K562 (cell line): ENCODE data around the gene ZC3H7B. TPM values are rescaled to one million over a fixed set of nuclear protein-coding genes. Genes with fewer than 3 reads are reported as not detected.

Experiments
- ATAC-seq: fragments of 200-7000 bp; cut with Tn5 transposase; 3 replicates; pipeline ENCODE4 v1.9.1; 2020; ENCODE audit warnings: moderate library complexity
- BruUV-seq: library from RNA; stranded (reverse); fragments of 400-500 nt; replicated peaks from 2 replicates; lab custom pipeline; 2021; lab: Mats Ljungman, UMichigan
- CTCF ChIA-PET: fragments of 300-600 bp; formaldehyde crosslinking; extraction: SDS; loops from one replicate; lab custom pipeline; 2021; ENCODE audit warnings: low intra/inter-chr PET ratio; lab: Yijun Ruan, JAX
- POLR2A ChIA-PET: fragments of 300-600, 350-650 bp; sonication (Branson Sonifier 250); formaldehyde crosslinking; extraction: SDS; loops from one replicate; lab custom pipeline; 2021; ENCODE audit warnings: antibody characterized with exemption, inconsistent platforms; lab: Yijun Ruan, JAX
- DNase-seq, 4 experiments: peaks; one replicate each; pipeline versions ENCODE4 v3.0.0 to v3.0.0-alpha.2; 2011 to 2018; ENCODE audit warnings: low spot score in 3 of 4, mixed read lengths in 3 of 4; ENCODE audit errors: extremely low read depth in 1 of 4
- FAIRE-seq: peaks from 2 replicates; lab custom pipeline; 2011; peaks lifted over from hg19 to GRCh38; lab: Jason Lieb, UNC
- H2AFZ ChIP-seq: 2 replicates; pipeline ENCODE4 v1.6.0; 2011; ENCODE audit warnings: low read depth, low read length, control low read depth, inconsistent platforms
- H3K27ac ChIP-seq: fragments of 200-600 bp; 3 replicates; pipeline ENCODE4 v1.8.0; 2011; ENCODE audit warnings: low read depth, mild to moderate bottlenecking, control low read depth, inconsistent platforms, low read length, moderate library complexity, mixed read lengths; ENCODE audit errors: extremely low read depth
- H3K27me3 ChIP-seq, 2 experiments: fragments of 300-600 bp in 1 of 2; 2 replicates in 1 of 2; 3 replicates in 1 of 2; pipeline versions ENCODE4 v1.6.0 to v1.8.0; 2011; ENCODE audit warnings: inconsistent platforms in 2 of 2, low read length in 2 of 2, mild to moderate bottlenecking in 1 of 2, mixed read lengths in 1 of 2, moderate library complexity in 1 of 2; ENCODE audit not compliant: control insufficient read depth in 2 of 2, insufficient read depth in 2 of 2
- H3K36me3 ChIP-seq: fragments of 300-600 bp; 3 replicates; pipeline ENCODE4 v1.8.0; 2011; ENCODE audit warnings: mild to moderate bottlenecking, low read length, inconsistent platforms; ENCODE audit not compliant: control insufficient read depth, insufficient read depth
- H3K4me1 ChIP-seq, 2 experiments: fragments of 200-600 bp in 1 of 2; replicated peaks in 1 of 2; 2 replicates in 1 of 2; 3 replicates in 1 of 2; pipeline versions ENCODE4 v1.5.1 to v1.8.0; 2011; ENCODE audit warnings: inconsistent platforms in 2 of 2, low read length in 2 of 2, mild to moderate bottlenecking in 1 of 2, mixed read lengths in 1 of 2, moderate library complexity in 1 of 2; ENCODE audit not compliant: control insufficient read depth in 2 of 2, insufficient read depth in 2 of 2
- H3K4me2 ChIP-seq: 2 replicates; pipeline ENCODE4 v1.6.1; 2011; ENCODE audit warnings: low read length, control low read depth, inconsistent platforms, mixed read lengths; ENCODE audit not compliant: insufficient read depth
- H3K4me3 ChIP-seq: fragments of 200-600 bp; sonication (generic), shearing (Covaris generic); 2 replicates; pipeline ENCODE4 v1.5.1; 2016; ENCODE audit warnings: control low read depth, inconsistent platforms
- H3K79me2 ChIP-seq: fragments of 200-600 bp; 3 replicates; pipeline ENCODE4 v1.8.0; 2011; ENCODE audit warnings: low read length, inconsistent platforms; ENCODE audit not compliant: control insufficient read depth, insufficient read depth
- H3K9ac ChIP-seq, 2 experiments: 2 replicates each; pipeline versions ENCODE4 v1.6.0 to v1.6.1; 2011; ENCODE audit warnings: low read depth in 2 of 2, low read length in 2 of 2, control low read depth in 1 of 2, inconsistent platforms in 1 of 2, mild to moderate bottlenecking in 1 of 2, mixed read lengths in 1 of 2; ENCODE audit not compliant: insufficient read depth in 1 of 2
- H3K9me1 ChIP-seq: one replicate; pipeline ENCODE4 v1.6.0; 2011; ENCODE audit warnings: inconsistent platforms, mild to moderate bottlenecking, low read length, moderate library complexity; ENCODE audit not compliant: control insufficient read depth, insufficient read depth
- H3K9me3 ChIP-seq: replicated peaks from 2 replicates; pipeline ENCODE4 v1.5.1; 2011; ENCODE audit warnings: low read depth, low read length, inconsistent platforms; ENCODE audit not compliant: control insufficient read depth, insufficient read depth
- H4K20me1 ChIP-seq: replicated peaks from 2 replicates; pipeline ENCODE4 v1.6.1; 2011; ENCODE audit warnings: low read length, inconsistent platforms, mixed read lengths; ENCODE audit not compliant: control insufficient read depth, insufficient read depth
- ATF3 ChIP-seq, 2 experiments: fragments of 450-650 bp in 1 of 2; sonication (generic) in 1 of 2; formaldehyde crosslinking in 1 of 2; IDR thresholded peaks in 1 of 2; conservative IDR thresholded peaks in 1 of 2; 2 replicates each; pipeline versions ENCODE4 v1.6.1 to v1.8.1; 2016 to 2023; ENCODE audit warnings: mild to moderate bottlenecking in 2 of 2, moderate library complexity in 2 of 2, inconsistent platforms in 1 of 2, missing genetic modification reagents in 1 of 2
- CBX5 ChIP-seq: IDR thresholded peaks from 2 replicates; pipeline ENCODE4 v1.6.1; 2014; ENCODE audit warnings: low read depth, borderline replicate concordance
- ESRRA ChIP-seq: fragments of 450-650 bp; IDR thresholded peaks from 2 replicates; pipeline ENCODE4 v1.6.1; 2014; ENCODE audit warnings: low read depth, mild to moderate bottlenecking, moderate library complexity, borderline replicate concordance
- FOSL1 ChIP-seq: fragments of 200-800 bp; sonication (Bioruptor generic); conservative IDR thresholded peaks from 2 replicates; pipeline ENCODE4 v1.6.1; 2016; ENCODE audit warnings: missing genetic modification characterization, missing compliant biosample characterization
- HNRNPL ChIP-seq: fragments of 200-400 bp; formaldehyde crosslinking; IDR thresholded peaks from 2 replicates; pipeline ENCODE4 v1.6.1; 2017; ENCODE audit warnings: low read depth, mild to moderate bottlenecking, low read length
- JUNB ChIP-seq: fragments of 450-650 bp; formaldehyde crosslinking; conservative IDR thresholded peaks from 2 replicates; pipeline ENCODE4 v1.4.0; 2020; ENCODE audit warnings: mild to moderate bottlenecking
- KAT8 ChIP-seq: fragments of 450-650 bp; IDR thresholded peaks from 2 replicates; pipeline ENCODE4 v1.6.1; 2016; ENCODE audit warnings: low read depth, mild to moderate bottlenecking
- NRF1 ChIP-seq, 2 experiments: fragments of 450-650 bp; IDR thresholded peaks in 1 of 2; conservative IDR thresholded peaks in 1 of 2; 2 replicates each; pipeline ENCODE4 v1.6.1; 2014; ENCODE audit warnings: mild to moderate bottlenecking in 2 of 2
- U2AF2 ChIP-seq: fragments of 200-400 bp; formaldehyde crosslinking; optimal IDR thresholded peaks from 2 replicates; pipeline ENCODE3; 2017; ENCODE audit warnings: low read depth, mild to moderate bottlenecking, low read length
- ZNF551 ChIP-seq: fragments of 250-450 bp; sonication (Bioruptor Pico); IDR thresholded peaks from 2 replicates; pipeline ENCODE4 v1.5.0; 2021; ENCODE audit warnings: mild to moderate bottlenecking, moderate library complexity
- WGBS: fragments of 100-300 bp; shearing (Covaris generic); methylation state at CpG from one replicate; pipeline ENCODE4 v1.1.6; 2016; ENCODE audit warnings: low coverage, mixed read lengths; ENCODE audit not compliant: insufficient coverage; ENCODE audit errors: missing lambda C conversion rate; 5-methylcytosine and 5-hydroxymethylcytosine counted together
- in situ Hi-C: fragments of 300-500 bp; cut with MboI; formaldehyde crosslinking; loops from 4 replicates; pipeline ENCODE4 v1.15.0; 2018; ENCODE audit warnings: inconsistent platforms, mixed read lengths
- intact Hi-C: fragments of 100-400 bp; cut with micrococcal nuclease; formaldehyde crosslinking; loops from 2 replicates; pipeline ENCODE4 v1.14.2; 2022
- polyA plus RNA-seq, 8 experiments: library from polyadenylated mRNA; depleted of rRNA in 4 of 8; stranded (reverse) in 5 of 8; unstranded in 3 of 8; fragments of >200 nt; fragmentation: Nextera tagmentation in 2 of 8; fragmentation: Illumina TruSeq in 1 of 8; extraction: Ambion mirVana in 2 of 8; extraction: Trizol in 1 of 8; gene quantifications; 2 replicates each; pipeline versions ENCODE4 v1.2.1 to v1.2.3, GENCODE V29; 2011 to 2014; ENCODE audit warnings: inconsistent platforms in 1 of 8, missing spikeins in 1 of 8
- total RNA-seq, 7 experiments: library from RNA; depleted of rRNA in 6 of 7; stranded (reverse); fragments of >200 nt in 6 of 7; fragmentation: Illumina TruSeq in 2 of 7; extraction: Trizol in 2 of 7; gene quantifications; 2 replicates each; pipeline versions ENCODE4 v1.2.1 to v1.2.3, GENCODE V29; 2011 to 2021; ENCODE audit warnings: low replicate concordance in 1 of 7

Gene ZC3H7B
- total and polyA plus RNA-seq, 9 of the 15 experiments (the other 6 are each of a cell fraction or from before 2014, with no cell fraction given), result 0.07 to 49.8 (median 26.8) TPM

- Histone ChIP-seq H3K9me3 (no peaks in the 10 kb centered on the region), H3K27ac (no peak overlapping the region), H3K27me3 (no peaks in the 10 kb centered on the region), H3K4me1 (peaks cover 15 to 38% of the 10 kb centered on the region in 2 experiments; a peak in 4 of 5 replicates), H3K4me2 (no peak overlapping the region), H3K4me3 (no peak overlapping the region), H3K9ac (no peak overlapping the region; a peak in 1 of 4 replicates), H4K20me1 (no peaks in the 10 kb centered on the region), H3K79me2 (no peaks in the 10 kb centered on the region), H3K36me3 (no peaks in the 10 kb centered on the region), H3K9me1 (no peaks in the 10 kb centered on the region), H2AFZ (no peak overlapping the region)
- ChIA-PET POLR2A (interaction anchor here (1.8 kb wide), 1 partner anchor 15 kb away, joined by 5 read pairs; no protein-coding TSS in a partner anchor), CTCF (no interaction called here)
- no TSS peak for BruUV-seq
- no peak for TF ChIP-seq U2AF2
- TF ChIP-seq FOSL1 (tag), result no peak
- no peak for ATAC-seq
- 60% methylated on average over 6 of the region's 8 CpGs for WGBS
- FAIRE-seq, result no peak
- in situ Hi-C loops, result no loop called here
- intact Hi-C loops, result no loop called here
- DNase-seq, result no peak
Measured at GRCh38 chr22:41364955-41365354, 63.6 kb downstream of the ZC3H7B start.

GRCh38 chr22:41365425-41365824, 64.1 kb downstream of the ZC3H7B start:
- no peaks in the 10 kb centered on the region for H4K20me1 ChIP-seq
- ChIA-PET POLR2A (interaction anchor here (0.6 to 1.8 kb wide), 3 partner anchors 12 to 50 kb away, joined by 3 to 5 read pairs (median 4); no protein-coding TSS in a partner anchor), CTCF (no interaction called here)
- intact Hi-C loops, result no loop called here
- no peak for DNase-seq
- FAIRE-seq, result no peak
- H3K27me3 ChIP-seq, result no peaks in the 10 kb centered on the region
- 67% methylated on average over 5 of the region's 5 CpGs for WGBS
- H3K9me1 ChIP-seq, result no peaks in the 10 kb centered on the region
- H3K4me1 ChIP-seq, result peaks cover 15 to 38% of the 10 kb centered on the region in 2 experiments; a peak in 4 of 5 replicates
- H3K27ac ChIP-seq, result no peak overlapping the region
- TF ChIP-seq ZNF551 (CRISPR knock-in tag), result no peak
- TF ChIP-seq ESRRA, result no peak
- no peak for TF ChIP-seq ATF3 (IDR thresholded peaks at IDR 0.05)
- TF ChIP-seq ATF3 (CRISPR knock-in tag; conservative IDR thresholded peaks at IDR 0.05), result no peak
- no peak for TF ChIP-seq CBX5
- TF ChIP-seq KAT8, result no peak
- no peak for TF ChIP-seq NRF1 (conservative IDR thresholded peaks at IDR 0.05 in 1 of 2, IDR thresholded peaks at IDR 0.05 in 1 of 2)
- no peak for TF ChIP-seq HNRNPL
- TF ChIP-seq JUNB (CRISPR knock-in tag), result no peak
- H2AFZ ChIP-seq, result no peak overlapping the region
- no peaks in the 10 kb centered on the region for H3K36me3 ChIP-seq
- no peaks in the 10 kb centered on the region for H3K79me2 ChIP-seq
- no peak for ATAC-seq
- H3K4me3 ChIP-seq, result no peak overlapping the region
- no peak overlapping the region for H3K9ac ChIP-seq
- H3K9me3 ChIP-seq, result no peaks in the 10 kb centered on the region
- in situ Hi-C loops, result no loop called here
- no peak overlapping the region for H3K4me2 ChIP-seq
- BruUV-seq, result no TSS peak
